Hepatocyte (in vitro differentiated cells): ENCODE data around the gene MAGT1. TPM values are rescaled to one million over a fixed set of nuclear protein-coding genes. Genes with fewer than 3 reads are reported as not detected.

ENCODE experiments used
- DNase-seq: peaks from one replicate; pipeline ENCODE4 v3.0.0-alpha.2; 2016; ENCODE audit warnings: low spot score
- H2AFZ ChIP-seq: fragments of 200-600 bp; sonication (generic); 2 replicates; pipeline ENCODE4 v1.6.0; 2016; ENCODE audit warnings: antibody characterized with exemption, mild to moderate bottlenecking
- H3K27ac ChIP-seq: fragments of 200-600 bp; sonication (generic); 2 replicates; pipeline ENCODE4 v1.5.1; 2016; ENCODE audit warnings: mild to moderate bottlenecking
- H3K27me3 ChIP-seq: fragments of 200-600 bp; sonication (generic); 2 replicates; pipeline ENCODE4 v1.6.1; 2016
- H3K36me3 ChIP-seq: fragments of 200-600 bp; sonication (generic); replicated peaks from 2 replicates; pipeline ENCODE4 v1.5.1; 2016; ENCODE audit warnings: low read depth; ENCODE audit not compliant: insufficient read depth
- H3K4me1 ChIP-seq: fragments of 200-600 bp; sonication (generic); 2 replicates; pipeline ENCODE4 v1.5.1; 2016; ENCODE audit warnings: mild to moderate bottlenecking, moderate library complexity; ENCODE audit not compliant: insufficient read depth
- H3K4me2 ChIP-seq: fragments of 200-600 bp; sonication (generic); 2 replicates; pipeline ENCODE4 v1.6.0; 2016
- H3K4me3 ChIP-seq: fragments of 200-600 bp; sonication (generic); 2 replicates; pipeline ENCODE4 v1.5.1; 2016; ENCODE audit warnings: mild to moderate bottlenecking
- H3K79me2 ChIP-seq: fragments of 200-600 bp; sonication (generic); 2 replicates; pipeline ENCODE4 v1.6.0; 2017; ENCODE audit warnings: mild to moderate bottlenecking
- H3K9me2 ChIP-seq: fragments of 200-600 bp; sonication (generic); replicated peaks from 2 replicates; pipeline ENCODE4 v1.6.0; 2017; ENCODE audit warnings: mild to moderate bottlenecking; ENCODE audit not compliant: insufficient read depth
- H3K9me3 ChIP-seq: fragments of 200-600 bp; sonication (generic); 2 replicates; pipeline ENCODE4 v1.5.1; 2016; ENCODE audit warnings: low read depth, mild to moderate bottlenecking
- H4K20me1 ChIP-seq: fragments of 200-600 bp; sonication (generic); 2 replicates; pipeline ENCODE4 v1.6.0; 2016; ENCODE audit warnings: mild to moderate bottlenecking; ENCODE audit not compliant: insufficient read depth, poor library complexity, severe bottlenecking
- EZH2 ChIP-seq: fragments of 200-600 bp; sonication (generic); IDR thresholded peaks from 2 replicates; pipeline ENCODE4 v1.6.1; 2016; ENCODE audit warnings: antibody characterized with exemption, mild to moderate bottlenecking, borderline replicate concordance
- EZH2phosphoT487 ChIP-seq: fragments of 200-600 bp; sonication (generic); IDR thresholded peaks from one replicate; pipeline ENCODE4 v1.6.1; 2018; ENCODE audit warnings: antibody characterized with exemption, mild to moderate bottlenecking, low read depth, moderate library complexity; ENCODE audit not compliant: unreplicated experiment, severe bottlenecking
- WGBS: methylation state at CpG from one replicate; pipeline ENCODE4 v1.1.6; 2016; ENCODE audit warnings: low lambda C conversion rate; ENCODE audit errors: missing lambda C conversion rate; 5-methylcytosine and 5-hydroxymethylcytosine counted together
- polyA plus RNA-seq: library from polyadenylated mRNA; unstranded; fragments of >200 nt; fragmentation: Nextera tagmentation; extraction: Ambion mirVana; gene quantifications from 2 replicates; pipeline ENCODE4 v1.2.1, GENCODE V29; 2016
- total RNA-seq: library from RNA; depleted of rRNA; stranded (reverse); fragments of >200 nt; gene quantifications from 2 replicates; pipeline ENCODE4 v1.2.3, GENCODE V29; 2014
- TF ChIP-seq, protein P1 (sequence below): fragments of 200-600 bp; sonication (generic); IDR thresholded peaks from 2 replicates; pipeline ENCODE4 v1.5.1; 2016; ENCODE audit warnings: antibody characterized with exemption, mild to moderate bottlenecking; ENCODE audit not compliant: poor library complexity

MAGT1 gene
- total and polyA plus RNA-seq, 2 experiments from 2014 or later = 35.0 to 88.4 TPM

DNA sequence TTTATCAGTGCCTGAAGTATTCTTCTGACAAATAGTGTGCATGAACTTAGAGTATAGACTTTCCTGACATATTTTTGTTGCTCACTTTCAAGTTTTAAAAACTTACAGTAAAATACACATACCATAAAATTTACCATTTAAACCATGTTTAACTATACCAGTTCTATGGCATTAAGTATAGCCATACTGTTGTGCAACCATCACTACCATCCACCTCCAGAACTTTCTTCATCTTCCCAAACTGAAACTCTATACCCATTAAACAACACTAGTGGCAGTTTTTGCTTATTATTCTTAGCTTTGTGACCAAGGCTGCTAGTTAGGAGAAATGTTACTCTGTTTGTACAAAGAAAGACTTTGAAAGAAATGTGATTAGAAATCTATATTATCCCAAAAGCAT is 41.1 kb upstream of the MAGT1 start:
- Histone ChIP-seq H3K4me3 (no peak overlapping the region), H3K9me3 (no peaks in the 10 kb centered on the region), H3K27ac (no peak overlapping the region), H3K4me2 (no peak overlapping the region), H4K20me1 (no peaks in the 10 kb centered on the region), H3K4me1 (no peaks in the 10 kb centered on the region), H3K79me2 (no peaks in the 10 kb centered on the region), H2AFZ (no peak overlapping the region), H3K27me3 (no peaks in the 10 kb centered on the region), H3K36me3 (no peaks in the 10 kb centered on the region), H3K9me2 (no peaks in the 10 kb centered on the region)
- no peak for DNase-seq
- TF ChIP-seq EZH2phosphoT487 (no peak), EZH2 (no peak)
- TF ChIP-seq, protein P1, sequence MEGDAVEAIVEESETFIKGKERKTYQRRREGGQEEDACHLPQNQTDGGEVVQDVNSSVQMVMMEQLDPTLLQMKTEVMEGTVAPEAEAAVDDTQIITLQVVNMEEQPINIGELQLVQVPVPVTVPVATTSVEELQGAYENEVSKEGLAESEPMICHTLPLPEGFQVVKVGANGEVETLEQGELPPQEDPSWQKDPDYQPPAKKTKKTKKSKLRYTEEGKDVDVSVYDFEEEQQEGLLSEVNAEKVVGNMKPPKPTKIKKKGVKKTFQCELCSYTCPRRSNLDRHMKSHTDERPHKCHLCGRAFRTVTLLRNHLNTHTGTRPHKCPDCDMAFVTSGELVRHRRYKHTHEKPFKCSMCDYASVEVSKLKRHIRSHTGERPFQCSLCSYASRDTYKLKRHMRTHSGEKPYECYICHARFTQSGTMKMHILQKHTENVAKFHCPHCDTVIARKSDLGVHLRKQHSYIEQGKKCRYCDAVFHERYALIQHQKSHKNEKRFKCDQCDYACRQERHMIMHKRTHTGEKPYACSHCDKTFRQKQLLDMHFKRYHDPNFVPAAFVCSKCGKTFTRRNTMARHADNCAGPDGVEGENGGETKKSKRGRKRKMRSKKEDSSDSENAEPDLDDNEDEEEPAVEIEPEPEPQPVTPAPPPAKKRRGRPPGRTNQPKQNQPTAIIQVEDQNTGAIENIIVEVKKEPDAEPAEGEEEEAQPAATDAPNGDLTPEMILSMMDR = no peak

DNA sequence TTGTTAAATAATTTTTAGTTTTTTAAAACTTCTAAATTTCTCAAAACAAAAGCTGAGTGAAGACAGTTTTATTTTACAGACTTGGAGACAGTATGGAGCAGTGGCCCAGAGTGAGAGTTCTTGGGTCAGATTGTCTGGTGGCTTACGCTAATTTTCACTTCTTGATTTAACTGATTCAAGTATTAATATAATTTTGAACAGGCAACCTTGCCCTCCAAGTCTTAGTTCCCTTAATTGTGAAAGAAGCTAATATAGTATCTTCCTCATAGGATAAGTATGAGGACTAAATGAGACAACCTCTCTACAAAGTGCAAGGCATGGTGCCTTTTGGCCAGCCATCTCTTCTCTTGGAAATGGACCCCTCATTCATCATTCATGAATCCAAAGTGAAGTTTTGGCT is 40.7 kb upstream of the MAGT1 start:
- TF ChIP-seq EZH2phosphoT487 (no peak), EZH2 (no peak)
- TF ChIP-seq, protein P1 = no peak
- no peaks in the 10 kb centered on the region for H3K9me2 ChIP-seq
- H3K9me3 ChIP-seq = no peaks in the 10 kb centered on the region
- no peaks in the 10 kb centered on the region for H3K27me3 ChIP-seq
- H3K4me2 ChIP-seq = no peak overlapping the region
- no peak for DNase-seq
- H2AFZ ChIP-seq = no peak overlapping the region
- no peaks in the 10 kb centered on the region for H3K4me1 ChIP-seq
- no peak overlapping the region for H3K4me3 ChIP-seq
- no peak overlapping the region for H3K27ac ChIP-seq
- H4K20me1 ChIP-seq = no peaks in the 10 kb centered on the region
- no peaks in the 10 kb centered on the region for H3K36me3 ChIP-seq
- H3K79me2 ChIP-seq = no peaks in the 10 kb centered on the region
- 80% methylated on average over 1 of the region's 1 CpG for WGBS

DNA sequence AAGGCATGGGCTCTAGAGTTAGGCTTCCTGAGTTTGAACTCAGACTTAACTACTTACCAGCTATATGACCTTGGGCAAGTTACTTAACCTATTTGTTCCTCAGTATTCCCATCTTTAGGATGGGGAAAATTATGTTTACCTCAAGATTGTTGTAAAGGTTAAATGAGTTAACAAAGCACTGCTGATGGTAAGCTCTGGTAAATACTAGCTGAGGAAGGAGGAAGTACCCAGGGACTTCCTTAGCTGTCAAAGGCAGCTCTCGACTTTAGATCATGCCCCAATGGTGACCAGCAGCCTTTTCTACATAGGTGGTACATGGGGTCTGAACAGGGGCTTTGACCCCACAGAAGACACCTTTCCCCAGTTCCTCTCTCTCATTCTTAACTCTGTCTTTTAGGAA is 35.3 kb upstream of the MAGT1 start:
- 66% methylated on average over 1 of the region's 1 CpG for WGBS
- no peak overlapping the region for H3K4me3 ChIP-seq
- no peaks in the 10 kb centered on the region for H3K27me3 ChIP-seq

DNA sequence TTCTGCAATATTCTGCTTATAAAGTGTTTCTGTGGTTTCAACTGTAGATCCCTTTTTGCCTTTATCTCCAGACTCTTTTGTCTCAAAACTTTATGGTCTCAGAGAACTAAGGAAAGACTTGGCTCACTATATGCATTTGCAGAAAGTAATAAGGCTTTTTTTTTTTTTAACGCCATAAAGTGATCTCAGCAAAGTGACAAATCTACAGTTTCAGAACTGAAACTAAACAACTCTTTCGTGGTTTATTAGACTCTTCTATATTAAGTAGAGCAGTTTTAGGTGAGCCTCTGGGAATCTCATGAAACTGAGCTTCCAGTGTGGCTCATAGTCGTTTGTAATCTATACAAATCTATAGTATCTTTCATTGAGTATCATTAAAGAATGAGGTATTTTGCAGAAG is 30.5 kb upstream of the MAGT1 start:
- no peaks in the 10 kb centered on the region for H4K20me1 ChIP-seq
- H3K27ac ChIP-seq = no peak overlapping the region
- TF ChIP-seq EZH2phosphoT487 = no peak
- TF ChIP-seq EZH2 = no peak
- TF ChIP-seq, protein P1 = no peak
- DNase-seq = no peak
- H3K4me2 ChIP-seq = peak overlapping the region; percentile 32
- no peaks in the 10 kb centered on the region for H3K9me2 ChIP-seq
- no peak overlapping the region for H2AFZ ChIP-seq
- H3K27me3 ChIP-seq = no peaks in the 10 kb centered on the region
- no peak overlapping the region for H3K4me3 ChIP-seq
- H3K9me3 ChIP-seq = peaks cover 2% of the 10 kb centered on the region
- H3K79me2 ChIP-seq = peaks cover 15% of the 10 kb centered on the region
- no peaks in the 10 kb centered on the region for H3K4me1 ChIP-seq
- WGBS = 71% methylated on average over 3 of the region's 3 CpGs
- H3K36me3 ChIP-seq = no peaks in the 10 kb centered on the region

More for the DNA sequence above, 35.3 kb upstream of the MAGT1 start:
- H3K36me3 ChIP-seq = no peaks in the 10 kb centered on the region
- no peak for DNase-seq
- H3K27ac ChIP-seq = no peak overlapping the region
- no peak overlapping the region for H3K4me2 ChIP-seq
- no peak overlapping the region for H2AFZ ChIP-seq
- TF ChIP-seq, protein P1 = no peak
- TF ChIP-seq EZH2phosphoT487 = no peak
- H4K20me1 ChIP-seq = no peaks in the 10 kb centered on the region
- no peaks in the 10 kb centered on the region for H3K9me3 ChIP-seq
- H3K79me2 ChIP-seq = no peaks in the 10 kb centered on the region
- no peaks in the 10 kb centered on the region for H3K9me2 ChIP-seq
- H3K4me1 ChIP-seq = no peaks in the 10 kb centered on the region
